ENCODE results near the gene DMBT1. TPM values are rescaled to one million over a fixed set of nuclear protein-coding genes. Genes with fewer than 3 reads are reported as not detected.

DMBT1 gene
- total and polyA plus RNA-seq, 4 donors: 0.03 TPM; not detected in 3

GRCh38 chr10:122642726-122643605 lies 82.4 kb downstream of the DMBT1 start:
- Histone ChIP-seq H3K36me3 (ENCODE audit: control insufficient read depth in 4 of 4, insufficient read depth in 3 of 4, low read depth in 1 of 4, low read length in 3 of 4) (no peaks in the 10 kb centered on the region), H3K9me3 (ENCODE audit: control insufficient read depth in 4 of 4, low read length in 3 of 4) (no peaks in the 10 kb centered on the region), H3K4me3 (ENCODE audit: low read depth in 1 of 3, low read length in 3 of 3) (no peak overlapping the region), H3K9ac (ENCODE audit: low read depth in 1 of 2, low read length in 2 of 2) (no peak overlapping the region), H3K27me3 (ENCODE audit: control insufficient read depth in 4 of 4, insufficient read depth in 4 of 4, low read length in 3 of 4) (no peaks in the 10 kb centered on the region), H3K4me1 (ENCODE audit: control insufficient read depth in 4 of 4, insufficient read depth in 4 of 4, low read length in 3 of 4) (no peaks in the 10 kb centered on the region), H3K27ac (ENCODE audit: low read depth in 1 of 2, low read length in 2 of 2) (no peak overlapping the region)
- no peak for DNase-seq (ENCODE audit: low spot score)
- no peak for TF ChIP-seq RAD21 (IDR thresholded peaks at IDR 0.05)
- no peak for TF ChIP-seq CTCF (IDR thresholded peaks at IDR 0.05; ENCODE audit: low read depth, low read length, missing input control)
- TF ChIP-seq EGR1 (IDR thresholded peaks at IDR 0.05; ENCODE audit: low read depth in 2 of 2): no peak
- TF ChIP-seq RXRA (IDR thresholded peaks at IDR 0.05): no peak
- no peak for TF ChIP-seq JUND (IDR thresholded peaks at IDR 0.05)
- no peak for TF ChIP-seq TAF1 (conservative IDR thresholded peaks at IDR 0.05)
- TF ChIP-seq FOXA1 (IDR thresholded peaks at IDR 0.05): no peak
- no peak for TF ChIP-seq YY1 (IDR thresholded peaks at IDR 0.05)
- TF ChIP-seq ZBTB33 (IDR thresholded peaks at IDR 0.05): no peak
- TF ChIP-seq REST (IDR thresholded peaks at IDR 0.05): no peak
- TF ChIP-seq NR2F2 (IDR thresholded peaks at IDR 0.05): no peak
- TF ChIP-seq SP1 (IDR thresholded peaks at IDR 0.05): no peak
- no peak for TF ChIP-seq MAX (IDR thresholded peaks at IDR 0.05)
- WGBS: 91% methylated on average over 31 of the region's 31 CpGs

GRCh38 chr10:122643931-122644534 lies 83.5 kb downstream of the DMBT1 start:
- H3K9ac ChIP-seq (ENCODE audit: low read depth in 1 of 2, low read length in 2 of 2): no peak overlapping the region
- WGBS: 92% methylated on average over 13 of the region's 13 CpGs
- no peak overlapping the region for H3K27ac ChIP-seq (ENCODE audit: low read depth in 1 of 2, low read length in 2 of 2)
- no peak for TF ChIP-seq REST (IDR thresholded peaks at IDR 0.05)
- no peak for TF ChIP-seq CTCF (IDR thresholded peaks at IDR 0.05; ENCODE audit: low read depth, low read length, missing input control)
- peaks cover 0 to 1% (median 0%) of the 10 kb centered on the region in 4 donors for H3K4me1 ChIP-seq (ENCODE audit: control insufficient read depth in 4 of 4, insufficient read depth in 4 of 4, low read length in 3 of 4)
- H3K27me3 ChIP-seq (ENCODE audit: control insufficient read depth in 4 of 4, insufficient read depth in 4 of 4, low read length in 3 of 4): peaks cover 0 to 3% (median 0%) of the 10 kb centered on the region in 4 donors
- H3K9me3 ChIP-seq (ENCODE audit: control insufficient read depth in 4 of 4, low read length in 3 of 4): no peaks in the 10 kb centered on the region
- H3K4me3 ChIP-seq (ENCODE audit: low read depth in 1 of 3, low read length in 3 of 3): no peak overlapping the region
- no peaks in the 10 kb centered on the region for H3K36me3 ChIP-seq (ENCODE audit: control insufficient read depth in 4 of 4, insufficient read depth in 3 of 4, low read depth in 1 of 4, low read length in 3 of 4)
- no peak for DNase-seq (ENCODE audit: low spot score)

Measured in liver (tissue), 9 donors.